ENCODE data around the gene SCN7A. TPM values are rescaled to one million over a fixed set of nuclear protein-coding genes. Genes with fewer than 3 reads are reported as not detected.

Gene SCN7A
- total RNA-seq, 4 donors from 2014 or later, result 13.8 to 23.3 (median 21.5) TPM

DNA sequence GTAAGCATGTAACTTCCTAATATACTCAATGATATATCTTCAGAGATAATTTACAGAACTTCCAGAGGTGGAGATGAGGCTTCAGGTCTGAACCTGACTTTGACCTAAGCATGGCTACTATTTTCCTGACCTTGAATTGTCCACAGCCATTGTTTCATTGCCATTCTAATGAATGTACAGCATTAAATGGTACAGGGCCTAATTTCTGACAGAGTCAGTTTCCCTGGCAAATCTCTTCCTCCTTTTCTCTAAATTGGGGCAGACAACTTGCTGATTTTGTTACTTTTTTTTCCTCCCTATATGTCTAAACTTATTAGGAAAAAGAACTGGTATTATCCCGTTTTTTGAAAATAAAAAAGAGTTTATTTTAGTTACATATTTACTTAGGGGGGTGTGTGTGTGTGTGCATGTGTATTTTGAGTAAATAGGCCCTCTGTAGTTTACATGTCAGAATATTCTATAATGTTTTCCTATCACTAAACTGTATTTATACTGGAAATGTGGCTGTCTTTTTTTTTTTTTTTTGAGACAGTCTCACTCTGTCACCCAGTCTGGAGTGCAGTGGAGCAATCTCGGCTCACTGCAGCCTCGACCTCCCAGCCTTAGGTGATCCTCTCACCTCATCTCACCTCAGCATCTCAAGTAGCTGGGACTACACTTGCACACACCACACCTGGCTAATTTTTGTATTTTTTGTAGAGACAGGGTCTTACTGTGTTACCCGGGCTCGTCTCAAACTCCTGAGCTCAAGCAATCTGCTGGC is 75.0 kb downstream of the SCN7A start:
- Histone ChIP-seq H3K36me3 (no peaks in the 10 kb centered on the region), H3K27me3 (no peaks in the 10 kb centered on the region), H3K4me1 (no peaks in the 10 kb centered on the region), H3K4me3 (no peak overlapping the region), H3K27ac (no peak overlapping the region), H3K9me3 (no peaks in the 10 kb centered on the region)
- DNase-seq, result no peak
- no peak for TF ChIP-seq POLR2AphosphoS5 (IDR thresholded peaks at IDR 0.05)
- TF ChIP-seq, protein P1, sequence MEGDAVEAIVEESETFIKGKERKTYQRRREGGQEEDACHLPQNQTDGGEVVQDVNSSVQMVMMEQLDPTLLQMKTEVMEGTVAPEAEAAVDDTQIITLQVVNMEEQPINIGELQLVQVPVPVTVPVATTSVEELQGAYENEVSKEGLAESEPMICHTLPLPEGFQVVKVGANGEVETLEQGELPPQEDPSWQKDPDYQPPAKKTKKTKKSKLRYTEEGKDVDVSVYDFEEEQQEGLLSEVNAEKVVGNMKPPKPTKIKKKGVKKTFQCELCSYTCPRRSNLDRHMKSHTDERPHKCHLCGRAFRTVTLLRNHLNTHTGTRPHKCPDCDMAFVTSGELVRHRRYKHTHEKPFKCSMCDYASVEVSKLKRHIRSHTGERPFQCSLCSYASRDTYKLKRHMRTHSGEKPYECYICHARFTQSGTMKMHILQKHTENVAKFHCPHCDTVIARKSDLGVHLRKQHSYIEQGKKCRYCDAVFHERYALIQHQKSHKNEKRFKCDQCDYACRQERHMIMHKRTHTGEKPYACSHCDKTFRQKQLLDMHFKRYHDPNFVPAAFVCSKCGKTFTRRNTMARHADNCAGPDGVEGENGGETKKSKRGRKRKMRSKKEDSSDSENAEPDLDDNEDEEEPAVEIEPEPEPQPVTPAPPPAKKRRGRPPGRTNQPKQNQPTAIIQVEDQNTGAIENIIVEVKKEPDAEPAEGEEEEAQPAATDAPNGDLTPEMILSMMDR (IDR thresholded peaks at IDR 0.05), result no peak
- TF ChIP-seq EP300 (IDR thresholded peaks at IDR 0.05; ENCODE audit: low read depth), result no peak
- no peak for TF ChIP-seq POLR2A (IDR thresholded peaks at IDR 0.05)
- in situ Hi-C loops (cut with MboI; ENCODE audit: low pct_ligation_motif_present in 1 of 4, low pct_unique_long_range_greater_than_20kb in 1 of 4, low sequenced_read_pairs in 3 of 4) (no loop called here), intact Hi-C loops (cut with DNase I; ENCODE audit: low total_unique reads) (no loop called here)
- 62 to 67% methylated on average over 4 to 5 of the region's 5 CpGs for WGBS, 2 donors (ENCODE audit: low coverage in 1 of 2)

DNA sequence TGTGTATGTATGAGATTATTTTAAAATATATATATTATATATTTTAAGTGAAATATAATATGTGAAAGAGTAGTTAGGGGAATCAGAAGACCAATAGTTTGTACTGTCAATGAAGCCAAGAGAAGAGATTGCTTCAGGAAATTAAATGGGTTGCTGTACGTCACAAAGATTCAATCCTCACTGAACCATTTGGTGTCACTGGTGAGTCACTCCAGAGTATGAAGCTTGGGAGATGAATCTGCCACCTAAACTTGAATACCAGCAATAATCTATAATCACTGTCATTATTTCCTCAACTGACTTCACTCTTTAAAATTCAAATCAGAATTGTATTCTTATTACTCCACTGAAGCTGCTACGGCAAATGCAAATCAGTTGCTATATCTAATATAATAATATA is 76.4 kb downstream of the SCN7A start:
- in situ Hi-C loops (cut with MboI; ENCODE audit: low pct_ligation_motif_present in 1 of 4, low pct_unique_long_range_greater_than_20kb in 1 of 4, low sequenced_read_pairs in 3 of 4), result no loop called here
- intact Hi-C loops (cut with DNase I; ENCODE audit: low total_unique reads), result no loop called here
- Histone ChIP-seq H3K27ac (no peak overlapping the region), H3K4me1 (no peaks in the 10 kb centered on the region), H3K36me3 (no peaks in the 10 kb centered on the region), H3K27me3 (no peaks in the 10 kb centered on the region), H3K9me3 (no peaks in the 10 kb centered on the region), H3K4me3 (no peak overlapping the region)
- DNase-seq, result no peak
- 60 to 64% methylated on average over 2 of the region's 2 CpGs for WGBS, 2 donors (ENCODE audit: low coverage in 1 of 2)
- TF ChIP-seq, protein P1 (IDR thresholded peaks at IDR 0.05), result no peak
- TF ChIP-seq POLR2AphosphoS5 (IDR thresholded peaks at IDR 0.05) (no peak), POLR2A (IDR thresholded peaks at IDR 0.05) (no peak), EP300 (IDR thresholded peaks at IDR 0.05; ENCODE audit: low read depth) (no peak)

DNA sequence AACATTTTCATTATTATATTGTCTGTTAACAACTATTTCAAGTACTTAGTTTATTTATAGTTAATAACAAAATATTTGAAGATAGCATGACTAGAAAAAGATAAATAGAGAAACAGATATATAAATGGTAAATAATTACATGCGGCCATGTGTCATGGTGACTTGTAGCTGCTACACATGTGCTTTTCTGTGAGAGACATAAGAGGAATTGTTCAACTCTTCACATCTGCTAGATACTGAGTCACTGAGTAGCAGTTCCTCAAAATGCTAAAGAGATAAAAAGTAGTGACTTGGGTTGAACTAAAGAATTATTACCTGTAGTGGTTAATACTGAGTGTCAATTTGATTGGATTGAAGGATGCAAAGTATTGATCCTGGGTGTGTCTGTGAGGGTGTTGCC is 80.8 kb downstream of the SCN7A start:
- H3K27ac ChIP-seq, result no peak overlapping the region
- H3K9me3 ChIP-seq, result no peaks in the 10 kb centered on the region
- intact Hi-C loops (cut with DNase I; ENCODE audit: low total_unique reads), result no loop called here
- no peaks in the 10 kb centered on the region for H3K4me1 ChIP-seq
- H3K27me3 ChIP-seq, result no peaks in the 10 kb centered on the region
- in situ Hi-C loops (cut with MboI; ENCODE audit: low pct_ligation_motif_present in 1 of 4, low pct_unique_long_range_greater_than_20kb in 1 of 4, low sequenced_read_pairs in 3 of 4), result no loop called here
- 75 to 89% methylated on average over 1 of the region's 1 CpG for whole genome bisulfite sequencing, 2 donors (ENCODE audit: low coverage in 1 of 2)
- no peak for TF ChIP-seq POLR2A (IDR thresholded peaks at IDR 0.05)
- no peak for TF ChIP-seq EP300 (IDR thresholded peaks at IDR 0.05; ENCODE audit: low read depth)
- TF ChIP-seq, protein P1 (IDR thresholded peaks at IDR 0.05), result no peak
- TF ChIP-seq POLR2AphosphoS5 (IDR thresholded peaks at IDR 0.05), result no peak
- DNase-seq, result no peak
- no peaks in the 10 kb centered on the region for H3K36me3 ChIP-seq
- H3K4me3 ChIP-seq, result no peak overlapping the region

DNA sequence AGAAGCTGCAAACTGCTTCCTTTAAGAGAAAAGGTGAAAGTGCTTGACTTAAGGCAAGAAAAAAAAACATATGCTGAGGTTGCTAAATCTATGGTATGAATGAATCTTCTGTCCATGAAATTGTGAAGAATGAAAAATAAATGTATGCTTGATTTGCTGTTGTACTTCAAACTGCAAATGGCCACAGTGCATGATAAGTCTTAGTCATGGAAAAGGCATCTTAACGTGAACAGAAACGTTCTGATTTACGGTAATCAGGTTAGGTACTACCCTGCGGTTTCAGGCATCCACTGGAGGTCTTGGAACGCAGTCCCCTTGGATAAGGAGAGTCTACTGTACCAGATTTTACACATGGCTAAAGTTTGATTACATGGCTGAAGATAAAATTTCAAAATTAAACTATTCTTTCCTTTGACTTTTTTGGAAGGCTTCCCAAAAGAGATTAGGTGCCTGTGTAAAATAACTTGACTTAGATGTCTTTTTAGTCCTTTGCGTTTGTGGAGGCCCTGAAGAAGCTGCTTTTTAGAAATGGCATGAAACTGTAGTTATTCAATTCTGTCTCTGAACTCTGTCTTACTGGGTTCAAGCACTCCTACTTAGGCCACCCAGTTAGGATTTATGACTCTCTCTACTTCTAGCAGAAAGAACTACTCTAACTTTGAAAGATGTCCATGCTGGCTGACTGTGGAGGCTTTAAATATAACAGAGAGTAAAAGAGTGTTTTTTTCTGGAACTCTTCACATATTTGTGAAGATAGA is 82.4 kb downstream of the SCN7A start:
- Histone ChIP-seq H3K4me3 (no peak overlapping the region), H3K36me3 (no peaks in the 10 kb centered on the region), H3K27ac (no peak overlapping the region), H3K4me1 (no peaks in the 10 kb centered on the region), H3K27me3 (no peaks in the 10 kb centered on the region), H3K9me3 (no peaks in the 10 kb centered on the region)
- intact Hi-C loops (cut with DNase I; ENCODE audit: low total_unique reads), result no loop called here
- in situ Hi-C loops (cut with MboI; ENCODE audit: low pct_ligation_motif_present in 1 of 4, low pct_unique_long_range_greater_than_20kb in 1 of 4, low sequenced_read_pairs in 3 of 4), result no loop called here
- 57 to 63% methylated on average over 6 of the region's 6 CpGs for WGBS, 2 donors (ENCODE audit: low coverage in 1 of 2)
- no peak for DNase-seq
- TF ChIP-seq POLR2AphosphoS5 (IDR thresholded peaks at IDR 0.05) (no peak), POLR2A (IDR thresholded peaks at IDR 0.05) (no peak), EP300 (IDR thresholded peaks at IDR 0.05; ENCODE audit: low read depth) (no peak)
- TF ChIP-seq, protein P1 (IDR thresholded peaks at IDR 0.05), result no peak
